GM13977 (cell line): ENCODE measurements around the gene HIC1.

ENCODE experiments used
- DNase-seq: peaks from one replicate; pipeline ENCODE4 v3.0.0; 2012; ENCODE audit warnings: low spot score
- in situ Hi-C: fragments of 300-500 bp; cut with MboI; formaldehyde crosslinking; loops from one replicate; pipeline ENCODE4 v1.12.0; 2022; ENCODE audit warnings: low sequenced_read_pairs, low pct_unique_long_range_greater_than_20kb, mixed read lengths, inconsistent platforms; ENCODE audit not compliant: unreplicated experiment
- TF ChIP-seq, protein P1 (sequence below): IDR thresholded peaks from 2 replicates; pipeline ENCODE4 v1.5.1; 2012; ENCODE audit warnings: mild to moderate bottlenecking, control low read depth; ENCODE audit not compliant: insufficient read depth; ENCODE audit errors: extremely low read depth, missing control alignments

The HIC1 gene

GRCh38 chr17:2040942-2041560 is 13.9 kb upstream of the HIC1 start:
- in situ Hi-C loops = loop anchor here (25.0 kb wide), 1 partner anchor 329 kb away; the partner anchor contains the start of genes TLCD2 and WDR81
- TF ChIP-seq, protein P1, sequence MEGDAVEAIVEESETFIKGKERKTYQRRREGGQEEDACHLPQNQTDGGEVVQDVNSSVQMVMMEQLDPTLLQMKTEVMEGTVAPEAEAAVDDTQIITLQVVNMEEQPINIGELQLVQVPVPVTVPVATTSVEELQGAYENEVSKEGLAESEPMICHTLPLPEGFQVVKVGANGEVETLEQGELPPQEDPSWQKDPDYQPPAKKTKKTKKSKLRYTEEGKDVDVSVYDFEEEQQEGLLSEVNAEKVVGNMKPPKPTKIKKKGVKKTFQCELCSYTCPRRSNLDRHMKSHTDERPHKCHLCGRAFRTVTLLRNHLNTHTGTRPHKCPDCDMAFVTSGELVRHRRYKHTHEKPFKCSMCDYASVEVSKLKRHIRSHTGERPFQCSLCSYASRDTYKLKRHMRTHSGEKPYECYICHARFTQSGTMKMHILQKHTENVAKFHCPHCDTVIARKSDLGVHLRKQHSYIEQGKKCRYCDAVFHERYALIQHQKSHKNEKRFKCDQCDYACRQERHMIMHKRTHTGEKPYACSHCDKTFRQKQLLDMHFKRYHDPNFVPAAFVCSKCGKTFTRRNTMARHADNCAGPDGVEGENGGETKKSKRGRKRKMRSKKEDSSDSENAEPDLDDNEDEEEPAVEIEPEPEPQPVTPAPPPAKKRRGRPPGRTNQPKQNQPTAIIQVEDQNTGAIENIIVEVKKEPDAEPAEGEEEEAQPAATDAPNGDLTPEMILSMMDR = no peak
- no peak for DNase-seq

- peak; percentile 99 for DNase-seq
- in situ Hi-C loops = loop anchor here (25.0 kb wide), 1 partner anchor 329 kb away; the partner anchor contains the start of genes TLCD2 and WDR81
- TF ChIP-seq, protein P1 = peak; percentile 62
Measured at GRCh38 chr17:2041561-2042389, 13.1 kb upstream of the HIC1 start, which contains the start of gene OVCA2. Gene OVCA2 (plus strand): TSS chr17:2042022. CDS start chr17:2042048, 26 bp downstream.

DNA sequence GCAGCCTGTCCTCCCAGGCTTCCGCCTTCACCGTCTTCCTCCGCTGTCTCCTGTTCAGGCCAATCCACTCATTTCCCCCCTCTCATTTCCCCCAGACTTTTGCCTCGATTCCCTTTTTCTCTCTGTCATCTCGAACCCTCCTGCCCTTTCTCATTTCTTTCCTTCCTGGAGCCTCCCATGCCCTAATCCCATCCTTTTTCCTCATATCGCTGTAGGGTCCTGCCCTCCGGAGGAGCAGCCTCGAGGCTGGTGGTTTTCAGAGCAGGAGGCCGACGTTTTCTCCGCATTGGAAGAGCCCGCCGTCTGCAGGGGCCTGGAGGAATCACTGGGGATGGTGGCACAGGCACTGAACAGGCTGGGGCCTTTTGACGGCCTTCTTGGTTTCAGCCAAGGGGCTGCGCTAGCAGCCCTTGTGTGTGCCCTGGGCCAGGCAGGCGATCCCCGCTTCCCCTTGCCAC is 12.5 kb upstream of the HIC1 start:
- in situ Hi-C loops = loop anchor here (25.0 kb wide), 1 partner anchor 330 kb away; the partner anchor contains the start of genes TLCD2 and WDR81
- no peak for DNase-seq
- TF ChIP-seq, protein P1 = no peak

GRCh38 chr17:2042933-2043332 is 12.0 kb upstream of the HIC1 start:
- in situ Hi-C loops = loop anchor here (25.0 kb wide), 1 partner anchor 331 kb away; the partner anchor contains the start of genes TLCD2 and WDR81
- DNase-seq = no peak
- TF ChIP-seq, protein P1 = peak; percentile 20

- in situ Hi-C loops = loop anchor here (25.0 kb wide), 1 partner anchor 331 kb away; the partner anchor contains the start of genes TLCD2 and WDR81
- TF ChIP-seq, protein P1 = no peak
- no peak for DNase-seq
Measured at GRCh38 chr17:2043785-2044184, 11.1 kb upstream of the HIC1 start.

- no peak for DNase-seq
- TF ChIP-seq, protein P1 = no peak
- in situ Hi-C loops = loop anchor here (25.0 kb wide), 1 partner anchor 332 kb away; the partner anchor contains the start of genes TLCD2 and WDR81
Measured at GRCh38 chr17:2044263-2044894, 10.5 kb upstream of the HIC1 start.
